SK-N-SH (cell line): ENCODE data around the gene CCL4. TPM values are rescaled to one million over a fixed set of nuclear protein-coding genes. Genes with fewer than 3 reads are reported as not detected.

ENCODE experiments used
- CHD2 ChIP-seq: fragments of 150-350 bp; IDR thresholded peaks from 2 replicates; pipeline ENCODE4 v1.6.1; 2018; ENCODE audit warnings: low read length; ENCODE audit not compliant: partially characterized antibody
- ELF1 ChIP-seq: IDR thresholded peaks from 2 replicates; pipeline ENCODE4 v1.4.0; 2012
- FOXM1 ChIP-seq: IDR thresholded peaks from 2 replicates; pipeline ENCODE4 v1.4.0; 2012; ENCODE audit warnings: low read depth, mild to moderate bottlenecking
- SIN3A ChIP-seq: IDR thresholded peaks from 2 replicates; pipeline ENCODE4 v1.6.1; 2012; ENCODE audit warnings: low read depth, mild to moderate bottlenecking, low read length, moderate library complexity, borderline replicate concordance
- TEAD4 ChIP-seq: IDR thresholded peaks from 2 replicates; pipeline ENCODE4 v1.4.0; 2012; ENCODE audit warnings: mild to moderate bottlenecking, borderline replicate concordance; ENCODE audit not compliant: insufficient read depth
- USF1 ChIP-seq: IDR thresholded peaks from 2 replicates; pipeline ENCODE4 v1.4.0; 2012; ENCODE audit warnings: low read depth, borderline replicate concordance
- YY1 ChIP-seq: IDR thresholded peaks from 2 replicates; pipeline ENCODE4 v1.4.0; 2012; ENCODE audit warnings: low read depth, mild to moderate bottlenecking
- ZBTB33 ChIP-seq: IDR thresholded peaks from 2 replicates; pipeline ENCODE4 v1.4.0; 2012; ENCODE audit warnings: low read depth, borderline replicate concordance
- polyA plus RNA-seq, 3 experiments: library from polyadenylated mRNA; depleted of rRNA; stranded (reverse); fragments of >200 nt; gene quantifications; 2 replicates each; pipeline ENCODE4 v1.2.3, GENCODE V29; 2012
- small RNA-seq, 7 experiments: library from RNA; depleted of rRNA; stranded (forward); fragments of <200 nt; gene quantifications; one replicate each; pipeline ENCODE3, GENCODE V24; 2012

Gene CCL4
- polyA plus RNA-seq, 1 of the 3 experiments (the other 2 are of a cell fraction): not detected

GRCh38 chr17:36153895-36154610 lies 50.4 kb downstream of the CCL4 start (continued):
- TF ChIP-seq ZBTB33 (no peak), ELF1 (no peak), CHD2 (no peak), YY1 (no peak), SIN3A (no peak), TEAD4 (no peak), USF1 (no peak), FOXM1 (no peak)

Small RNAs within 50 kb of the gene (small RNA-seq; reads per million reads assigned to genes)
- 0 reads per million in 7 experiments for gene RN7SL301P

Other genes starting within 250 kb of the CCL4 start
- not detected in 2 replicates for gene HEATR9, start 234.9 kb upstream of the CCL4 start, polyA plus RNA-seq (2012; rRNA removed)
- 0.23 and 0.57 TPM in 2 replicates for gene CCL5, start 223.5 kb upstream of the CCL4 start, polyA plus RNA-seq (2012; rRNA removed)
- gene RDM1, start 173.1 kb upstream of the CCL4 start, polyA plus RNA-seq (2012; rRNA removed): 1.8 and 2.5 TPM in 2 replicates
- gene LYZL6, start 160.1 kb upstream of the CCL4 start, polyA plus RNA-seq (2012; rRNA removed): not detected in 2 replicates
- gene CCL16, start 122.3 kb upstream of the CCL4 start, polyA plus RNA-seq (2012; rRNA removed): not detected in 2 replicates
- not detected in 2 replicates for gene CCL14, start 117.1 kb upstream of the CCL4 start, polyA plus RNA-seq (2012; rRNA removed)
- not detected in 2 replicates for gene CCL15, start 102.3 kb upstream of the CCL4 start, polyA plus RNA-seq (2012; rRNA removed)
- not detected in 2 replicates for gene CCL23, start 85.9 kb upstream of the CCL4 start, polyA plus RNA-seq (2012; rRNA removed)
- gene CCL18, start 39.6 kb upstream of the CCL4 start, polyA plus RNA-seq (2012; rRNA removed): not detected in 2 replicates
- not detected in 2 replicates for gene CCL3, start 13.7 kb upstream of the CCL4 start, polyA plus RNA-seq (2012; rRNA removed)
- 2.0 and 3.7 TPM in 2 replicates for gene TBC1D3B, start 72.8 kb downstream of the CCL4 start, polyA plus RNA-seq (2012; rRNA removed)
- not detected in 2 replicates for gene CCL3L1, start 92.9 kb downstream of the CCL4 start, polyA plus RNA-seq (2012; rRNA removed)
- not detected in 2 replicates for gene CCL4L2, start 107.2 kb downstream of the CCL4 start, polyA plus RNA-seq (2012; rRNA removed)
- gene TBC1D3I, start 160.7 kb downstream of the CCL4 start, polyA plus RNA-seq (2012; rRNA removed): 0.05 TPM in 1 of 2 replicates, not detected in the other
- not detected in 2 replicates for gene TBC1D3G, start 220.1 kb downstream of the CCL4 start, polyA plus RNA-seq (2012; rRNA removed)